Activated CD4-positive, alpha-beta T cell treated with anti-CD3 and anti-CD28 coated beads for 4 hours (primary cell): Measurements from ENCODE around the gene RNF123.

ENCODE experiments used
- DNase-seq, 2 donors: peaks; one replicate each; pipeline ENCODE4 v3.0.0-alpha.2; 2020

The RNF123 gene

GRCh38 chr3:49757197-49757596, 67.8 kb downstream of the RNF123 start:
- DNase-seq: no peak

- DNase-seq: no peak
These were observed 69.9 kb downstream of the RNF123 start for GRCh38 chr3:49759226-49759625.

- DNase-seq: no peak
These were observed 72.3 kb downstream of the RNF123 start for GRCh38 chr3:49761661-49762060.

GRCh38 chr3:49763981-49764380, 74.6 kb downstream of the RNF123 start:
- DNase-seq: no peak

GRCh38 chr3:49769286-49769915, 80.0 kb downstream of the RNF123 start:
- DNase-seq: no peak

GRCh38 chr3:49769926-49770325, 80.6 kb downstream of the RNF123 start:
- DNase-seq: no peak
